ENCODE measurements around the gene MUC5AC. TPM values are rescaled to one million over a fixed set of nuclear protein-coding genes. Genes with fewer than 3 reads are reported as not detected.

Gene MUC5AC
- total RNA-seq, 1 donor from 2014 or later, result not detected

DNA sequence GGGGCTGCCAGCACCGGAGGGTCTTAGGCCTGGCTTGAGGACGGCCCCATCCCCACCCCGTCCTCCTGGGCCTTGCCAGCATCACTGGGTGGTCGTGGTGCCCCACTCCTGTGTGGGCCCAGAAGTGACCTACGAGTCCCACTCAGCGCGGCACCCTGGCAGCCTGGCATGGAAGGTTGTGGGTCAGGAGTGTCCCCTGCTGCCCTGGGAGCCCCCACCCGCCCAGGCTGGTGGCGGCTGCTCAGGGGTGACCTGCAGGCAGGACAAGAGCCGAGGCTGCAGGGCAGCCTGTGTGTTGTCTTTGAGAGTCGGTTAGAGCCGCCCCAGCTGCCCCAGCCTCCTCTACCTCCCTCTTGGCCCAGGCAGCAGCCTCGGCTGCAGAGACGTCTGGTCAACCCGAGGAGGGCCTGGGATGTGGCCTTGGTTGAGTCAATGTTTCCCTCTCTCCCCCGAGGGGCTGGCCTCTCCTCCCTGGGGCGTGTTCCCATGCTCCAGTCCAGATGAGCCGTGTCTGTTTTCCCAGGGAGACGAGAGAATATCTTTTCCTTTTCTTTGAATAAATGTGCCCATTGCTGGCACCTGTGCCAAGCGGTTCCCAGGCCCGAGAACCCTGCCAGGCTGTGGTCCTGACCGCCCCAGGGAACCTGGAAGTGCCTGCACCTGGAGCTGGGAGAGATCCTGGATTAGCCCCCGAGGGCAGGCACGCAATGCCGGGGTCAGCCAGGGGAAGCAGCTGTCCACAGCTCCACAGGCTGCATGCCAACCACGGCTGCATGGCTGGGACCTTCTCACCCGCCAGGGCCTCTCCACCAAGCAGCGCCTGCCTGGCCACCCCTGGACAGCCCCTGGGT is 35.7 kb upstream of the MUC5AC start:
- no peak for DNase-seq (ENCODE audit: low read depth, low spot score)

DNA sequence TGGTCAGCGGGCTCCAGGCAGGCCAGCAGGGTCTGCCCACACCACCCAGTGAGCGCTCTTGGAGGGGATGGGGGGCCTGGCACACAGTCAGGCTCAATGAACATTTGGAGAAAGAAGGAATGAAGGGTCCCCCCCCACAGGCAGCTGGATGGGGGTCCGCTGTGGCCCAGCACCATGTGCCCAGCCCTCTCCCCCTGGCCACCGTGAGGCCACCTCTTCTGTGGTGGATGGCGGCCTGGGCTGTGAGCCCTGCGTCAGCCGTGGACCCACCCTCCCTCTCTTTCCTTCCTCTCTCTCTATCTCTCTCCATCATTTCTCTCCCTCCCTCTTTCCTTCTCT is 35.1 kb upstream of the MUC5AC start:
- DNase-seq (ENCODE audit: low read depth, low spot score), result no peak

DNA sequence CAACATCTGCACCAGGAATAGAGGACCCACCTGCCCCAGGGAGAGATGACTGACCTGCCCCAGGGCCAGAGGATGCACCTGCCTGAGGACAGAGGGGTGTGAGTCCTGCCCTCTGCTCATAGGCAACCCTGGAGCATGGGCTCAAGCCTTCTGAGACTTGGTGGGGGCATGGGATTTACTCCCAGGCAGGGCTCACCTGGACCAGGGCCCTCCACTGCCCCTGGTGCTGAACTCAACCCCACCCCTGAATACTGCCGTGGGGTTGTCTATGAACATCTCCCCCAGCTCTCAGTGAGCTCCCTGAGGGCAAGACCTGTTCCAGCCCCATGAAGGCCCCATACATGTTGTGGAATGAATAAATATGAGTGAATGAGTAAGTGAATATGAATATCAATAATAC is 33.8 kb upstream of the MUC5AC start:
- no peak for DNase-seq (ENCODE audit: low read depth, low spot score)

DNA sequence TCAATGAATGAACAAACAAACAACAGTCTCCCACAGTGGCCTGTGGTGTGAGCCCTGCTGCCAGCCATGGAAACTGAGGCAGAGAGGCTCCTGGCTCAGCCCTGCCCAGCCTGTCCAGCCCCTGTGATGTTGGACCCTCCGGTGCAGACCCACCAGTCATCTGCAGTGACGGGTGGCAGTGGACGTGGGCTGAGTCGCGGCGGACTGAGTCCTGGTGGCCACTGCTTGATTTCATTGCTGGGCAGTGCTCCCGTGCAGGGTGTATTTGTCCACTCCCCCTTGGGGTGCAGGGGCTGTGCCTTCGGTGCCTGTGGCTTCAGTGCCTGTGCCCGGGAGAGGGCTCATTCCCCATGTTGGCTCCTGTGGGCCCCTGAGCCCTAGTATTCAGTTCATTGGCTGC is 31.9 kb upstream of the MUC5AC start:
- no peak for DNase-seq (ENCODE audit: low read depth, low spot score)

DNA sequence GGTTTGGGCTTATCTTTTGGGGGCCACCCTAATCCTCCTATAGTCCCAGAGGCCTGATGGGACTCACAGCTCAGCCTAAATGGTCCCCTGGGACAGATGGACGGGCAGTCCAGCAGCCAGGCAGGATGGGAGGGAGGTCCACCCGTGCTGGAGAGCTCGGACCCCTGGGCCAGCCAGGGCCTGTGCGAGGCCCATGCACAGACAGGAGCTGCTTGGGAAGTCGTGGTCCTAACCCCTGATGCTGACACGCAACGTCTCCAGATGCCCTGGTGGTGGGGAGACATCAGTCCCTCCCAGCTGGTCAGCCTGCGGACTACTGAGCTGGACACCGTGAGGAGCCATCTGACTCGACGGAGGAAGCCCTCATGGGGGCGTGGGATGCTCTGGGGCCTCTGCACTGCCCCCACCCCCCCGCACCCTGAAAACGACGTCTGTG is 31.2 kb upstream of the MUC5AC start:
- DNase-seq (ENCODE audit: low read depth, low spot score), result no peak

DNA sequence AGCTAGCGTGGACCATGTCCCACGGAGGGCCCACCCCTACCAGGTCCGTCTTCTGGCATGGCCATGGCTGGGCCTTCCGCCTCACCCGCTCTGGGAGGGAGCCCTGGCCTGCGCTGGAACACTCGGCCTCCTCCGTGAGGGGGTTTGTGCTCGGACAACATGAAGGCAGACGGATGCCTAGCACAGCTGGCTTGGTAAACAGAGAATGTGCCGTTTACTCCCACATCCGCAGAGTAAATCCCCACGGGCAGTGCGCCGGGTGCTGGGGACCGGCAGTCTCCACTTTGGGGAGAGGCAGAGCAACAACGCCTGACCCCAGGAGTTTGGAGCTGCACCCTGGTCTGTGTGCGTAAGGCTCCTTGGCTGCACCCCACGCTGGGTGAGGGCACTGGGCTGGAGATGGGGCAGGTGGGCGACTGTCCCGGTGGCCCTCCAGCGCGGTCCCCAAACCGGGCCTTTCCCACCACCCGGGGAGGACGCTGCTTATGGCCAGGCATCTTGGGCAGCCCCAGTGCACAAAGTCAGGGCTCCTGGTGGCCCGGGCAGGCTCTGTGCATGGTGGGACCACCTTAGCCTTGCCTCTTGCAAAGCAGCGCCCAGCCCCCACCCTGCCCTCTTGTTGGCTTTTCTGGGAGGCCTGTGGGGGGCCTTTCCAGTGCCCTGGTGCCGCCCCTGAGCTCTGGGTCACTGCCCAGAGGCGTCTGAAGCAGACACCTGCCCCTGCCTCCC is 30.7 kb upstream of the MUC5AC start:
- no peak for DNase-seq (ENCODE audit: low read depth, low spot score)

DNA sequence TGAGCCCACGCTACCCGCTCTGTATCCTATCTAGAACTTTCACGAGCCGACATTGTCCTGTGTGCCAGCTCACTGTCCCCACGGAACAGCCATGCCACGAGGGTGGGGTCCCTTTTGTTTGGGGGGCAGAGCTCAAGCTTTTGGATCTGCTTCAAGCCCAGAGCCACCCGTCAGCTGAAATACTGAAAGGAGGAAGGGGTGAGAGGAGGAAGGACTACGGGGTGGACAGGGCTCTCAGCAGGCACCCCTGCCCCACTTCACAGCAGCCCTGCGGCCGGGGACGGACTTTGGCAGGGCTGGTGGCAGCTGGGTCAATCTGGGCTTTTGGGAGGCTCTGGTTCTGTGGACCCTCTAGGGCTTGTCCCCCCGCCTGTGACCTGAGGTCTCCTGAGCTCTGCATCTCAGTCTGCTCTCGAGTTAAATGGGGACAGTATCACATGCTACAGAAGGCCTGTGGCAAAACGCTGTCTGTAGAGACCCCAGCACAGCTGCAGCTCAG is 30.0 kb upstream of the MUC5AC start:
- DNase-seq (ENCODE audit: low read depth, low spot score), result no peak

DNA sequence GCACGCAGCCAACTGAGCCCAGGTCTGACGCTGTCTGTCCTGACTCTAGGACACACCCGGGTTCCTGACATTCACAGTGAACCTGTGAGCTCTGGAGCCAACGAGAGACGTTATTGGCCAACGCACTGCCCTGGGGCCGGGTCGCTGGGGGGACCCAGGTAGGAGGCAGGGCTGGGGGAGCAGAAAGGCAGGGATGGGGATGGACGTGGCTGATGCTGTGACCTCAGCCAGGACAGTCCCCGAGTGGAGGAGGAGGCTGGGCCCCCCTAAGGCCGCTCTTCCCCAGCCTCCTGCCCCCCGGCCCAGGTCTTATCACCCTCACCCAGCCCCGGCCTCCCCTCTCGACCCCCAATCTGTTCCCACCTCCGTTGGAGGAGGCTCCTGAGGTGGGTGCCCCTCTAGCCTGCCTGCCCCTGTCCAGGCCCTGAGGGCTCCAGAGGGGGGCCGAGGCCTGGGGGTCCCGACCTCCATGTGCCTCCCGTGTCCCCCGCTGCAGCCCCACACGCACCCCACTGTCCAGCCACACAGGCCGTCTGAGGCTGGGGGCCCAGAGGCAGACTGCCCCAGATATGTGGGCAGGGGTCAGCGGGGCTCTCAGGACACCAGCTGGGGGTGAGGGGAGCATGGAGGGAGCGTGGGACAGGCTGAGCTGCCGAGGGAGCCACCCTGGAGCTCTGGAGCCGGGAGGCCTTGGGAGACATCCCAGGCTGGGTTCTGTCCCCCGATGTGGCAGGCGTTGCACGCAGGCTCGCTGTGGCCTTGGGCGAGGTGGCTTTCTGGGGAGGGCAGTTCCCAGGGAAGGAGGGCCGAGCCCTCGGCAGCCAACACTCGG is 29.2 kb upstream of the MUC5AC start:
- DNase-seq (ENCODE audit: low read depth, low spot score), result no peak

DNA sequence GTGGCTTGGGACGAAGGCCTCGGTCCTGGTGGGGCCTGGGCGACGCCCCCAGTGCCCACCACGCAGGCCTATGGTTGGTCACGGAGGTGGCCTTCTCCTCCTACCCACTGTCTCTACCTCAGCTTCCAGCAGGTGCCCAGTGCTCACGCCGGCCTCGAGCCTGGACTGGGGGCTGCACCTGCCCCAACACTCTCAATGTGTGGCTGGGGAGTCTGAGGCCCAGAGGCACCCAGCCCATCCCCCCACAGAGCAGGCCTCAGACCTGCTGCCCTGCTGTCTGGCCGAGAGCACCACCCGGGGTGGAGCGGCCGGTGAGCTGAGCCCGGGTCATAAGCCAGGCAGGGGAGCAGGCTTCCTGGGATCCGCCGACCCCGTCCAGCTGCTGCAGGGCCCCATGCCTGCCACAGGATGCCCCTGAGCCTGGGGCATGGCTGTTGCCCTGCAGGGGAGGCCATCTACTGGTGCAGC is 28.6 kb upstream of the MUC5AC start:
- DNase-seq (ENCODE audit: low read depth, low spot score), result no peak

DNA sequence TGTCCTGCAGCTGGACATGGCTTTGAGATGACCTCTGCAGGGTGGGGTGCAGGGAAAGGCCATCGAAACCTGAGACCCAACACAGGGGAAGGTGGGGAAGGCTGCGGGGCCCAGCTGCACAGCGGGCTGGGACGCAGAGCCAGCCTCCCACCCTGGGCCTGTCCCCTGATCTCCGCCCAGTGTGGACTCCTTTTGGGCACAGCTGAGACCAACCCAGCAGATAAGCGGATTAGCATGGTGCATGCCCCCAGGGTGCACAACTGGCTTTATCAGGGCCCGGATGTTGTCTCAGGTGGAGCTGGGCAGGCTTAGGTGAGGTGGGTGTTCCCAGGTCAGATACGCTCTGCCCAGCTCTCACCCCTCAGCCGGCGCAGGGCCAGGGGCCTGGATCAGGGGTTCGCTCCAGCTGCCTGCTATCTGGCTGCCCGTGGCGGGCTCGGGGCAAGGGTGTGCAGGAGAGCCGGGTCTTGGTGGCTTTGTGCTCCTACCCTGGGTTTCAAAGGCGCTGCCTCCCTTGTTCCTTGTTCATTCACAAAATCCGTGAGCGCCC is 28.1 kb upstream of the MUC5AC start:
- DNase-seq (ENCODE audit: low read depth, low spot score), result no peak

DNA sequence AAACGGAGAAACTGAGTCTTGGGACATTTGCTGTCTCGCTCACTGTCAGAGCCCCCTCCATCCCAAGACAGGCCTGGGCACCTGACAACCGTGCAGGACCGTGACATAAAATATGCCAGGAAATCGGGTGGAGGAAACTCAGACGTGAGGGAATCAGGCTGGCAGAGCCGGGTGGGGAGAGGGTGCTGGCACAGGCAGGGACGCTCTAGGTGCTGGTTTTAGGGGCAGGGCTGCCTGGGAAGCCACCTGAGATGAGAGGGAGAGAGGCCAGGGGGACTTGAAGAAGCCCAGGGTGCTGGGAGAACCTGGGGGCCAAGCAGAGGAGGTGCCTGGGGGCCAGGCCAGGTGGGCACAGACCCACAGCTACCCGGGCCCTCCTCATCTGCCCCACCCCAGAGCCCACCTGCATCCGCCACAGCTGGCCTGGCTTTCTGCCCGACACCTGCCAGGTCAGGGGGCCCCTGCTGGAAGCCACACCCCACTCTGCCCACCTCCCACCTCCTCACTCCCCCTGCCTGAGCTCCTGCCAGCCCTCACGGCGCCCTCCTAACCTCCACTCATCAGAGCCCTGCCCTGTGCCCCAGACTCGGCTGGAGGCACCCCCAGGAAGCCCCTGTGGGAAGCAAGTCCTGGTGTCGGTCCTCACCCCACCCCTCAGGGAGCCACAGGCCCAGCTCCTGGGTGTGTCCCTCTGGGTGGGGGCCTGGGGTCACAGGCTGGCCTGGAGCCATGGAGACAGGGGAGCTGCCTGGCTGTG is 27.3 kb upstream of the MUC5AC start:
- DNase-seq (ENCODE audit: low read depth, low spot score), result no peak

DNA sequence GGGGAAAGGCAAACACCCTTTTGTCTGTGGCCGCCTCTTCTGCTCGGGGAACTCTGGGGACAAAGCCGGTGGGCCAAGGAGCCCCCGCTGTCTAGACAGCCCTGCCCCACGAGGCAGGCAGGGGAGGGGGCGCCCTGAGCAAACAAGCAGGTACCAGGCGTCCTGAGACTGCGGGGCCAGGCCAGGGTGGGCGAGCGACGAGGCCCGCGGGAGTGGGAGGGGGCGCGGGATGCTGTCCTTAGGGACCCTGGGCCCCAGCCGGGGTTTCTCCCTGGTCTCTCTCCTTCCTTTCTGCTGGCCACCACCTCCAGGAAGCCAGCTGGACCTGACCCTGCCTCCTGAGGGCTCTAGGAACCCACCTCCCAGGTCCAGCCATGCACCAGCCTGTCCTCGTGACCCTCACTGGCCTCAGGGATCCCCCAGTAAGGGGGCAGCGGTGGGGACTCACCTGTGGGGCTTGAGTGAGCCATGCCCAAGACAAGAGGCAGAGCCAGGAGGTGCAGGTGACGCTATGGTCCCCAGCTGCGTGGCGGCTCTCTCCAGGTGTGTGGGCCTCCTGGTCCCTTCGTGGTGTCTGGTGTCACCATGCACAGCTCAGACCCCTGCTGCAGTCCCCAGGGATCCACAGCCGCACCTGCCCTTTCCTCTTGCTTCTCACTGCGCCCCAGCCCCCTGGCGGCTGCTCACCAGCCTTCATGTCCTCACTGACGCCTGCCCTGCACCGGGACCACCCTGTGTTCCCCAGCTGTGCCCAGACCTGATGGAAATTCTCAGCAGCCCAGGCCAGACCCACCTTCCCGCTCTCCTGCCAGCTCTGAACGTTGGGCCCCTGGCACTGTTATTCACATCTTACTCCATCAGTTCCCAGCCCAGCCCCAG is 26.5 kb upstream of the MUC5AC start:
- DNase-seq (ENCODE audit: low read depth, low spot score), result no peak

DNA sequence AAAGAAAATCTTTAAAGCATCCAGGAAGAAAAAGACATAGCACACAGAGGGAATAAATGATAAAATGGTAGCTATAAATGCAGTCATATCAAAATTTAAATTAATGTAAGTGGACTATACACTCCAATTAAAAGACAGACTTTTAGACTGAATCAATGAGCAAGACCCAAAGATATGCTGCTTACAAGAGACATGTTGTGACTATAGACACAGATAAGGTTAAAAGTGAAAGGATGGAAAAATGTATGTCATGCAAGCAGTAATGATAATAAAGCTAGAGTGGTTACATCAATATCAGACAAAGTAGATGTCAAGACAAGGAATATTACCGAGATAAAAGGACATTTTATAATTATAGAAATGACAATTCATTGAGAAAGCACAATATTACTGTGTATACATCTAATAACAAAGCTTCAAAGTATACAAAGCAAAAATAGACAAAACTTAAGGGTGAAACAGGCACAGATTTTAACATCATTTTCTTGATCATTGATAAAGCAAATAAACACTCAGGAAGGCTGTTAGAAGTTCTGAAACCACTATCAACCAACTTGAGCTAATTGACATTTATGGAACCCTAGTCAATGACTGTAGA is 22.8 kb upstream of the MUC5AC start:
- DNase-seq (ENCODE audit: low read depth, low spot score), result no peak

DNA sequence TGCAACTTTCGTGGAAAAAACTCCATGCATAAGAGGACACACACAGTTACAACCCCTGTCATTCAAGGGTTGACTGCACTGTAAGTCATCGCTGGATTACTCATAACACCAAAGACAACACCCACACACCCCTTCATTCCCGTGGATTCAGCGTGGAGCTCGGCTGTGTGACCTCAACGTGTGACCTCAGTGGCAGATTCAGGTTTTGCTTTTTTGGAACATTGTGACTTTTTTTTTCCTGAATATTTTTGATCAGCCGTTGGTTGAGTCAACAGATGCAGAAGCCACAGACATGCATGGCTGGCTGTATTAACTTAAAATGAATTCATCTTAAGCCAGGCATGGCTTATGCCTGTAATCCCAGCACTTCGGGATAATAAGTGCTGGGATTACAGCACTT is 19.7 kb upstream of the MUC5AC start:
- no peak for DNase-seq (ENCODE audit: low read depth, low spot score)

DNA sequence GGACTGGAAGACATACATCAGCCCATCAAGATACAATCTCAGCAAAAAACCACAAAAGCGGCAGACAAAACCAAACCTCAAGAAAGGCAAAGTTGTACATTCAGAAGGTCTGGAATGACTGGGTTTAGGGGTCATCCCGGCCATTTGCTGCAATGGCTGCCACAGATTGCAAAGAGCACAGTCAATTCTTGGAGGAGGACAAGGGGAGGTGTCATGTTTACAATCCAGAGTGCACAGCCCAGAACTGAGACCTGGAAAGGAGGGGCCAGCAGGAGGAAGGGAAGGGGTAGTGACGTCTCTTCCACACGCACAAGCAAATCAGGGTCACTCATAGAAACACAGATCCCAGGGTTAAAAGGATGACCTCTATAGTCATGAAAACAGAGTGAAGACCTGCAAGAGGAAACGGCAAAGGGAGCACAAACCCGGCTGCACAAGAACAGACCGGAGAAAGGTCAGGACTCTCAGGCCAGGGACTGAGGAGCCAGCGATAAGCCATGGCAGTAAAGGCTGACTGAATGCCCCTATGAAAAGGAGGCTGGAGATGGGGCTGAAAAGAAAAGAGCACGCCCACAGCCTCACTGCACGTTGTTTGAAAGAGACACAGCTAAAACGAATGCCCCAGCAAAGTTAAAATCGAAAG is 18.2 kb upstream of the MUC5AC start:
- no peak for DNase-seq (ENCODE audit: low read depth, low spot score)

DNA sequence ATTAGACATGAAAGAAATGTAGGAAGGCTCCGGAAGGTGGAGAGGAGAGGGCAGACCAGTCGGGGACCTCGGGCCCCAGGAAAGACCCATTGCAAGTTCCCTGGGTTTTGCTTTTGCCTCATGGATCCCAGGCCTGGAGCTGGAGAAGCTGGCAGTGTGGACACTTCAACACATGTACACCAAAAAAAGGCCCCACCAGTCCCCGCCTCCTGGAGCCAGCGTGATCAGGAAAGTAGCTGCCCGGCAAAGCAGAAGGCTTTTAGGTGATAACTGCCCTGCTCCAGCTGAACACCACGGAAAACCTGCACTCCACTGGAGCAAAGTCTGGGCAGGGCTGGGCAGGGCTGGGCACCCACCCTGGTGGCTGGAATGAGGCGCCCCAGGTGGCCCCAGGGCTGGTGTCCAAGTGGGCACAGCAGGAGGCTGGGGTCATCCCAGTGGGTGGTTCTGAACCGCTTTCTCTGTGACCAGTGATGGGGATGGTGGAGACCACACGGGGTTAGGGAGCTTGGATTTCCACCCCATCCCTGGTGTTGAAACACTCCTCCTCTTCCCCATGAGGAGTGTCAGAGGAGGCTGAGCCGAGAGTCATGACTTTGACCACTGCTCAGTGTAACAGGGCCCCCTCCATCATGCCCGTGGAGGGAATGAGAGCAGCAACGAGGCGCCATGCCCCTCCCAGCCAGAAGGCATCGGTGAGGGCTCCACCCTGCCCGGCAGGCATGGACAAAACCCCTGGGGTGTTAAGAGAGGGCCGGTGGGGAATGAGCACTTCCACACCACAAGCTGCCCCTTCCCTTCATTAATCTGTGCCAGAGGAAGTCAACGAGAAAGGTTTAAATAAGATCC is 16.9 kb upstream of the MUC5AC start:
- DNase-seq (ENCODE audit: low read depth, low spot score), result no peak

DNA sequence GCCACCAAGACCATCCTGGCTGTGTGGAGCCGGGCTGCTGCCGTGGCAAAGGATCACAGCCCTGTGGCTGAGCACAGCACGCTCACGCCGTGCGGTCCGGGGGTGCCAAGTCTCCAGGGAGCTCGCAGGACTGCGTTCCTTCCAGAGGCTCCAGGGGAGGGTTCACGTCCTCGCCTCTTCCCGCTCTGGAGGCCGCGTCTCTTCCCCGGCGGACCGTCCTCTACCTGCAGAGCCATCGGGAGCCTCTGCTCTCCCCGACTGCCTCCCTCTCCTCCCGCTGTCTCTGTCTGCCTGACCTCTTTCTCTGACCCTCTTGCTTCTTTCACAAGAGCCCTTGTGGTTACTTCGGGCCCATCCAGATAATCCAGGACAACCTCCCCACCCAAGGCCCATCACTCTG is 11.4 kb upstream of the MUC5AC start:
- DNase-seq (ENCODE audit: low read depth, low spot score), result no peak

DNA sequence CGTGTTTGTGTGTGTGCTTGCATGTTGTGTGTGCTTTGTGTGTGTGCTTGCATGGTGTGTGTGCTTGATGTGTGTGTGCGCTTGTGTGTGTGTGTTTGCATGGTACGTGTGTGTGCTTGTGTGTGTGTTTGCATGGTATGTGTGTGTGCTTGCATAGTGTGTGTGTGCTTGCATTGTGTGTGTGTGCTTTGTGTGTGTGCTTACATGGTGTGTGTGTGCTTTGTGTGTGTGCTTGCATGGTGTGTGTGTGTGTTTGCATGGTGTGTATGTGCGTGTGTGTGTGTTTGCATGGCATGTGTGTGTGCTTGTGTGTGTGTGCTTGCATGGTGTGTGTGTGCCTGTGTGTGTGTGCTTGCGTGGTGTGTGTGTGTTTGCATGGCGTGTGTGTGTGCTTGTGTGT is 10.0 kb upstream of the MUC5AC start:
- no peak for DNase-seq (ENCODE audit: low read depth, low spot score)

All from pulmonary artery endothelial cell (primary cell).